K562 (cell line): ENCODE results near the gene SLC2A4RG. TPM values are rescaled to one million over a fixed set of nuclear protein-coding genes. Genes with fewer than 3 reads are reported as not detected.

ENCODE experiments used
- ARID4B ChIP-seq: sonication (generic); formaldehyde crosslinking; IDR thresholded peaks from 2 replicates; pipeline ENCODE4 v1.8.0; 2022; ENCODE audit warnings: mild to moderate bottlenecking, missing genetic modification reagents
- CHD1 ChIP-seq: fragments of 200-600 bp; sonication (generic); IDR thresholded peaks from one replicate; pipeline ENCODE4 v1.6.1; 2012; ENCODE audit warnings: mild to moderate bottlenecking, moderate library complexity, low read length, inconsistent platforms
- DDX20 ChIP-seq: fragments of 450-650 bp; IDR thresholded peaks from 2 replicates; pipeline ENCODE4 v1.6.1; 2016; ENCODE audit warnings: missing genetic modification characterization, low read depth, mild to moderate bottlenecking, missing compliant biosample characterization, moderate library complexity
- DEAF1 ChIP-seq: fragments of 450-650 bp; formaldehyde crosslinking; IDR thresholded peaks from 2 replicates; pipeline ENCODE4 v1.4.0; 2020; ENCODE audit warnings: mild to moderate bottlenecking, moderate library complexity
- E2F4 ChIP-seq: sonication (generic); formaldehyde crosslinking; IDR thresholded peaks from 2 replicates; pipeline ENCODE4 v1.8.0; 2022; ENCODE audit warnings: mild to moderate bottlenecking, low read depth, missing genetic modification reagents
- EHMT2 ChIP-seq: fragments of 450-650 bp; IDR thresholded peaks from 2 replicates; pipeline ENCODE4 v1.6.1; 2018; ENCODE audit warnings: antibody characterized with exemption
- FOXP1 ChIP-seq: sonication (generic); formaldehyde crosslinking; IDR thresholded peaks from 2 replicates; pipeline ENCODE4 v1.8.0; 2022; ENCODE audit warnings: mild to moderate bottlenecking, missing genetic modification reagents
- HOMEZ ChIP-seq: fragments of 250-450 bp; sonication (Bioruptor Pico); IDR thresholded peaks from 2 replicates; pipeline ENCODE4 v1.4.0; 2020; ENCODE audit warnings: mild to moderate bottlenecking, moderate library complexity
- IRF9 ChIP-seq: fragments of 450-650 bp; IDR thresholded peaks from 2 replicates; pipeline ENCODE4 v1.6.1; 2016; ENCODE audit warnings: missing biosample characterization, missing genetic modification characterization
- KDM5B ChIP-seq: fragments of 200-600 bp; sonication (generic); IDR thresholded peaks from 2 replicates; pipeline ENCODE4 v1.6.1; 2012; ENCODE audit warnings: low read depth, mild to moderate bottlenecking, moderate library complexity, low read length, control low read depth, inconsistent platforms; ENCODE audit not compliant: insufficient replicate concordance
- MEIS2 ChIP-seq: fragments of 450-650 bp; IDR thresholded peaks from 2 replicates; pipeline ENCODE4 v1.6.1; 2014; ENCODE audit warnings: mild to moderate bottlenecking; ENCODE audit not compliant: partially characterized antibody
- NFATC3 ChIP-seq: fragments of 450-650 bp; IDR thresholded peaks from 2 replicates; pipeline ENCODE4 v1.6.1; 2017; ENCODE audit warnings: mild to moderate bottlenecking
- TCF7L2 ChIP-seq: fragments of 150-350 bp; IDR thresholded peaks from 2 replicates; pipeline ENCODE4 v1.6.1; 2016; ENCODE audit warnings: low read depth, mild to moderate bottlenecking, low read length, moderate library complexity
- ZBTB12 ChIP-seq: fragments of 250-450 bp; sonication (Bioruptor Pico); IDR thresholded peaks from 2 replicates; pipeline ENCODE4 v1.4.0; 2020
- ZNF707 ChIP-seq: fragments of 250-450 bp; sonication (Bioruptor Pico); conservative IDR thresholded peaks from 2 replicates; pipeline ENCODE4 v1.8.0; 2022; ENCODE audit warnings: inconsistent platforms, mild to moderate bottlenecking, moderate library complexity
- polyA plus RNA-seq, 8 experiments: library from polyadenylated mRNA; depleted of rRNA in 4 of 8; stranded (reverse) in 5 of 8; unstranded in 3 of 8; fragments of >200 nt; fragmentation: Nextera tagmentation in 2 of 8; fragmentation: Illumina TruSeq in 1 of 8; extraction: Ambion mirVana in 2 of 8; extraction: Trizol in 1 of 8; gene quantifications; 2 replicates each; pipeline versions ENCODE4 v1.2.1 to v1.2.3, GENCODE V29; 2011 to 2014; ENCODE audit warnings: inconsistent platforms in 1 of 8, missing spikeins in 1 of 8
- total RNA-seq, 7 experiments: library from RNA; depleted of rRNA in 6 of 7; stranded (reverse); fragments of >200 nt in 6 of 7; fragmentation: Illumina TruSeq in 2 of 7; extraction: Trizol in 2 of 7; gene quantifications; 2 replicates each; pipeline versions ENCODE4 v1.2.1 to v1.2.3, GENCODE V29; 2011 to 2021; ENCODE audit warnings: low replicate concordance in 1 of 7

The SLC2A4RG gene
- total and polyA plus RNA-seq, 9 of the 15 experiments (the other 6 are each of a cell fraction or from before 2014, with no cell fraction given) = 0.34 to 97.3 (median 26.5) TPM

GRCh38 chr20:63740627-63741353 is 1.2 kb downstream of the SLC2A4RG start (continued):
- peak; percentile 81; the same call in 1 of the 2 replicates for TF ChIP-seq FOXP1 (CRISPR knock-in tag)
- no peak for TF ChIP-seq EHMT2
- TF ChIP-seq E2F4 (CRISPR knock-in tag) = no peak
- TF ChIP-seq IRF9 (tag) = peak; percentile 83
- no peak for TF ChIP-seq DEAF1 (CRISPR knock-in tag)
- no peak for TF ChIP-seq HOMEZ
- TF ChIP-seq ZNF707 (CRISPR knock-in tag) = no peak
- TF ChIP-seq ARID4B (CRISPR knock-in tag) = peak; percentile 77
- no peak for TF ChIP-seq ZBTB12 (CRISPR knock-in tag)
- TF ChIP-seq MEIS2 = peak; percentile 51
- peak; percentile 95 for TF ChIP-seq CHD1
- TF ChIP-seq NFATC3 = no peak
- no peak for TF ChIP-seq TCF7L2
- peak; percentile 47 for TF ChIP-seq KDM5B
- TF ChIP-seq DDX20 (tag) = no peak
